NCI-H446 treated with DMSO at 0.1 percent for 48 hours (cell line): ENCODE data around the gene ANKS1B.

ENCODE experiments used
- DNase-seq: peaks from one replicate; lab custom pipeline; 2025; lab: John Stamatoyannopoulos, UW

Gene ANKS1B

GRCh38 chr12:99573980-99574379 lies 410.8 kb downstream of the ANKS1B start:
- DNase-seq = no peak

- DNase-seq = no peak
These were observed 417.7 kb downstream of the ANKS1B start for GRCh38 chr12:99567072-99567471.

- no peak for DNase-seq
These were observed 426.6 kb downstream of the ANKS1B start for GRCh38 chr12:99558109-99558508.

- DNase-seq = peak; percentile 84
These were observed 431.3 kb downstream of the ANKS1B start for GRCh38 chr12:99553461-99553860.

- no peak for DNase-seq
These were observed 432.7 kb downstream of the ANKS1B start for GRCh38 chr12:99552022-99552421.

GRCh38 chr12:99549651-99550050 lies 435.1 kb downstream of the ANKS1B start:
- DNase-seq = no peak

- DNase-seq = no peak
These were observed 435.5 kb downstream of the ANKS1B start for GRCh38 chr12:99549196-99549595.

GRCh38 chr12:99544457-99544856 lies 440.3 kb downstream of the ANKS1B start:
- no peak for DNase-seq

GRCh38 chr12:99529966-99530365 lies 454.8 kb downstream of the ANKS1B start:
- DNase-seq = no peak

- no peak for DNase-seq
These were observed 456.3 kb downstream of the ANKS1B start for GRCh38 chr12:99528478-99528877.

- no peak for DNase-seq
These were observed 460.9 kb downstream of the ANKS1B start for GRCh38 chr12:99523853-99524252.

GRCh38 chr12:99522456-99522855 lies 462.3 kb downstream of the ANKS1B start:
- no peak for DNase-seq

- DNase-seq = no peak
These were observed 463.1 kb downstream of the ANKS1B start for GRCh38 chr12:99521664-99522063.

GRCh38 chr12:99513066-99513465 lies 471.7 kb downstream of the ANKS1B start:
- no peak for DNase-seq

GRCh38 chr12:99505805-99506204 lies 478.9 kb downstream of the ANKS1B start:
- no peak for DNase-seq

GRCh38 chr12:99498756-99499155 lies 486.0 kb downstream of the ANKS1B start:
- no peak for DNase-seq

GRCh38 chr12:99495799-99496198 lies 488.9 kb downstream of the ANKS1B start:
- DNase-seq = no peak

GRCh38 chr12:99493197-99493596 lies 491.5 kb downstream of the ANKS1B start:
- no peak for DNase-seq

- DNase-seq = no peak
These were observed 498.5 kb downstream of the ANKS1B start for GRCh38 chr12:99486277-99486676.

- no peak for DNase-seq
These were observed 505.6 kb downstream of the ANKS1B start for GRCh38 chr12:99479149-99479548.

GRCh38 chr12:99476956-99477355 lies 507.8 kb downstream of the ANKS1B start:
- DNase-seq = no peak

- no peak for DNase-seq
These were observed 529.2 kb downstream of the ANKS1B start for GRCh38 chr12:99455350-99456035.

GRCh38 chr12:99454539-99455172 lies 530.1 kb downstream of the ANKS1B start:
- DNase-seq = no peak
